OCI-LY7 (cell line): ENCODE results near the gene HLF. TPM values are rescaled to one million over a fixed set of nuclear protein-coding genes. Genes with fewer than 3 reads are reported as not detected.

Experiments used
- BruUV-seq: library from RNA; stranded (reverse); fragments of 400-500 nt; replicated peaks from 2 replicates; lab custom pipeline; 2021; lab: Mats Ljungman, UMichigan
- CTCF ChIA-PET: fragments of 300-600 bp; sonication (Branson Sonifier 250); formaldehyde crosslinking; loops from one replicate; lab custom pipeline; 2022; ENCODE audit warnings: antibody characterized with exemption; ENCODE audit not compliant: unreplicated experiment; lab: Charles Lee
- POLR2A ChIA-PET: fragments of 300-600 bp; sonication (Branson Sonifier 250); formaldehyde crosslinking; loops from one replicate; lab custom pipeline; 2022; ENCODE audit warnings: antibody characterized with exemption; lab: Charles Lee
- DNase-seq: peaks from one replicate; pipeline ENCODE4 v3.0.0-alpha.2; 2015; ENCODE audit warnings: low spot score
- H2AFZ ChIP-seq: fragments of 200-600 bp; sonication (generic), shearing (Covaris generic); 2 replicates; pipeline ENCODE4 v1.6.1; 2014; ENCODE audit warnings: mild to moderate bottlenecking, antibody characterized with exemption, low read length, moderate library complexity
- H3K27ac ChIP-seq: fragments of 200-600 bp; sonication (generic); 2 replicates; pipeline ENCODE4 v1.5.1; 2014; ENCODE audit warnings: mixed run types, low read depth, mild to moderate bottlenecking, moderate library complexity, low read length, inconsistent platforms; ENCODE audit not compliant: poor library complexity, severe bottlenecking
- H3K36me3 ChIP-seq: fragments of 200-600 bp; sonication (generic); 2 replicates; pipeline ENCODE4 v1.6.1; 2014; ENCODE audit warnings: mild to moderate bottlenecking, antibody characterized with exemption, low read length, moderate library complexity, mixed read lengths; ENCODE audit not compliant: insufficient read depth
- H3K4me1 ChIP-seq: fragments of 200-600 bp; sonication (generic); 2 replicates; pipeline ENCODE4 v1.5.1; 2014; ENCODE audit warnings: mild to moderate bottlenecking, low read length; ENCODE audit not compliant: insufficient read depth, poor library complexity, severe bottlenecking
- H3K4me2 ChIP-seq: fragments of 200-600 bp; sonication (generic); 2 replicates; pipeline ENCODE4 v1.6.1; 2014; ENCODE audit warnings: mild to moderate bottlenecking, low read length
- H3K4me3 ChIP-seq: fragments of 200-600 bp; sonication (generic); 2 replicates; pipeline ENCODE4 v1.5.1; 2014; ENCODE audit warnings: mild to moderate bottlenecking, low read depth, low read length; ENCODE audit not compliant: poor library complexity, severe bottlenecking
- H3K79me2 ChIP-seq: fragments of 200-600 bp; sonication (generic); 2 replicates; pipeline ENCODE4 v1.6.1; 2016; ENCODE audit warnings: low read depth, mild to moderate bottlenecking, low read length, moderate library complexity, mixed read lengths; ENCODE audit not compliant: insufficient read depth
- H3K9me2 ChIP-seq: fragments of 200-600 bp; sonication (generic); 2 replicates; pipeline ENCODE4 v1.6.1; 2016; ENCODE audit warnings: mild to moderate bottlenecking, low read length, mixed read lengths; ENCODE audit not compliant: insufficient read depth
- H3K9me3 ChIP-seq: fragments of 200-600 bp; sonication (generic); 2 replicates; pipeline ENCODE4 v1.6.1; 2014; ENCODE audit warnings: mild to moderate bottlenecking, mixed run types, low read length, mixed read lengths
- H4K20me1 ChIP-seq: fragments of 200-600 bp; sonication (generic); 2 replicates; pipeline ENCODE4 v1.6.1; 2014; ENCODE audit warnings: mild to moderate bottlenecking, antibody characterized with exemption, low read length, moderate library complexity, mixed read lengths; ENCODE audit not compliant: insufficient read depth
- CTCF ChIP-seq: fragments of 200-600 bp; sonication (generic); conservative IDR thresholded peaks from 2 replicates; pipeline ENCODE4 v1.5.1; 2014; ENCODE audit warnings: mild to moderate bottlenecking, antibody characterized with exemption, low read length, moderate library complexity, mixed read lengths
- EZH2phosphoT487 ChIP-seq: fragments of 200-600 bp; sonication (generic); IDR thresholded peaks from 2 replicates; pipeline ENCODE4 v1.6.1; 2018; ENCODE audit warnings: low read depth, borderline replicate concordance, mild to moderate bottlenecking, mixed run types, antibody characterized with exemption, low read length, moderate library complexity, mixed read lengths
- intact Hi-C: fragments of 100-400 bp; cut with micrococcal nuclease; formaldehyde crosslinking; loops from one replicate; pipeline ENCODE4 v1.10.0; 2022; ENCODE audit not compliant: unreplicated experiment
- total RNA-seq, 2 experiments: library from RNA; depleted of rRNA in 1 of 2; stranded (reverse); fragments of >200 nt in 1 of 2; shearing (Covaris generic) in 1 of 2; gene quantifications; 2 replicates each; pipeline ENCODE4 v1.2.3, GENCODE V29; 2014 to 2022

HLF gene
- total RNA-seq, 2 experiments from 2014 or later: 0.13 TPM; not detected in 1

- H2AFZ ChIP-seq: no peak overlapping the region
- no peaks in the 10 kb centered on the region for H3K9me3 ChIP-seq
- intact Hi-C loops: no loop called here
- H3K9me2 ChIP-seq: no peaks in the 10 kb centered on the region
- no peak for DNase-seq
- H4K20me1 ChIP-seq: no peaks in the 10 kb centered on the region
- H3K36me3 ChIP-seq: no peaks in the 10 kb centered on the region
- peaks cover 4% of the 10 kb centered on the region for H3K4me1 ChIP-seq
- no peak overlapping the region for H3K4me2 ChIP-seq
- no peak overlapping the region for H3K27ac ChIP-seq
- BruUV-seq: no TSS peak
- H3K4me3 ChIP-seq: no peak overlapping the region
- TF ChIP-seq EZH2phosphoT487: no peak
- no peaks in the 10 kb centered on the region for H3K79me2 ChIP-seq
- ChIA-PET POLR2A (interaction anchor here (0.7 kb wide), 1 partner anchor 270 kb away, joined by 3 read pairs; no protein-coding TSS in a partner anchor), CTCF (no interaction called here)
These were observed 24.3 kb downstream of the HLF start for GRCh38 chr17:55289106-55289446.

- Histone ChIP-seq H3K4me2 (no peak overlapping the region), H3K79me2 (no peaks in the 10 kb centered on the region), H4K20me1 (no peaks in the 10 kb centered on the region), H3K36me3 (no peaks in the 10 kb centered on the region), H3K27ac (no peak overlapping the region), H3K4me3 (no peak overlapping the region), H3K9me3 (no peaks in the 10 kb centered on the region), H3K4me1 (peaks cover 2% of the 10 kb centered on the region), H2AFZ (no peak overlapping the region), H3K9me2 (no peaks in the 10 kb centered on the region)
- POLR2A ChIA-PET: interaction anchor here (0.7 kb wide), 1 partner anchor 1698 kb away, joined by 3 read pairs; no protein-coding TSS in a partner anchor
- no peak for DNase-seq
- CTCF ChIA-PET: no interaction called here
- intact Hi-C loops: no loop called here
- BruUV-seq: no TSS peak
- no peak for TF ChIP-seq EZH2phosphoT487
- no peak for TF ChIP-seq CTCF
These were observed 25.2 kb downstream of the HLF start for GRCh38 chr17:55289978-55290377.

GRCh38 chr17:55290492-55291113, 25.8 kb downstream of the HLF start:
- intact Hi-C loops: no loop called here
- Histone ChIP-seq H3K27ac (no peak overlapping the region), H3K79me2 (no peaks in the 10 kb centered on the region), H2AFZ (no peak overlapping the region), H3K36me3 (no peaks in the 10 kb centered on the region), H3K9me2 (no peaks in the 10 kb centered on the region), H3K4me2 (no peak overlapping the region), H3K4me1 (peaks cover 4% of the 10 kb centered on the region), H3K9me3 (no peaks in the 10 kb centered on the region), H3K4me3 (no peak overlapping the region), H4K20me1 (no peaks in the 10 kb centered on the region)
- ChIA-PET POLR2A (interaction anchor here (0.7 to 0.9 kb wide), 2 partner anchors 23 to 1698 kb away, joined by 3 read pairs; no protein-coding TSS in a partner anchor), CTCF (no interaction called here)
- DNase-seq: no peak
- TF ChIP-seq CTCF (no peak), EZH2phosphoT487 (no peak)
- BruUV-seq: no TSS peak
